ENCODE measurements around the gene CYTH1.

Gene CYTH1

DNA sequence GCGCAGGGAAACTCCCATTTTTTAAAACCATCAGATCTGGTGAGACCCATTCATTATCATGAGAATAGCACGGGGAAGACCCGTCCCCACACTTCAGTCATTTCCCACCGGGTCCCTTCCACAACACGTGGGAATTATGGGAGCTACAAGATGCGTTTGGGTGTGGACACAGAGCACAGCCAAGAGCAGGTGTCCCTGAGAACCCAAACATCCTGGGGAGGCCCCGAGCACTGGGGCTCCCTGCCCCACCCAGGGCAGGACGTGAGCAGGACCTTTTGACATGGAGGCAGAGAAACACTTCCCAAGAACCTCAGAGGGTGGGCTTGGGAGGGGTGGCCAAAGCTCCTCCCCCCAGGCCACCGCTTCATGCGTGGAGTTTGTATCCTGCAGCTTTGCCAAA, 115.0 kb downstream of the CYTH1 start:
- no peak for DNase-seq

DNA sequence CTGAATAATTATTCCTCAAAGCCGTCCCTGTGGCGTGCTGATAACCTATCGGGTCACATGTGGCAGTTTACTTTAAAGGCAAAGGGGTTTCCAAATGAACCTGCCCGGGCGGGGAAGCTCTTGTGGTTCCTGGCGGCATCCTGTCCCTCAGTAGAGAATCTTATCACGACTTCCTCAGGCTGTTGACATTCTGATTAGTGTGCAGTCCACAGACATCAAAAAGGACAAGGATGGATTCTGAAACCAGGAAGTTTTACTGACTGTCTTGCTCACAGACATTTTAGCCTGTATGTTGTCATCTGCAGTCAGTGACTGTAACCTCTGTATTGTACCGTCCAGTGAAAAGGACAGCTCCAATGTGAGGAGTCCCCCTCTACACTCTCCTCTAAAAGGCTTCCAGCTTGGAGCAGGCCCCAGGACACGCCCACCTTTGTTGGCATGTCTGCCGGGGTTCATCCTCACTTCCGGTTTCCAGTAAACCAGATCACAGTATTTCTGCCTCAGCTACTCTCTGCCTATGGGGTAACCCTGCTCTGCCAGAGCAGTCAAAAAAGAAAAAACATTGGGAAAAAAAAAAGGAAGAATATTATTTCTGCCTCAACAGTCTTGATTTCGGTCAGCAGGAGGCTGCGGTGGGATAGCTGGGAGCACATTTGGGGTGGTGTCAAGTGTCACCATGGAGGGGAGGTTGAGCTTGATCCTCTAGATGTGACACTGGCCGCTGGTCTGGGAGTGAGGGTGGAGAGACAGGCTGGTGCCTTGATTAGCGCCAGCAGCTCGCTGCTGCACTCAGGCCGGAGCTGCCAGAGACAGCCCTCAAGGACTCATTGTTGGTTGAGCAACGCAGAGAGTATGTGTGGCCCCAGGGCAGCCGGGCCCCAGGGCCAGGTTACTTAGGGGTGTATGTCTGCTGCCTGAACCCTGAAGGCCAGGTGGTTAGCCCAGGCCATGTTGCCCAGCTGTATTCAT, 115.8 kb downstream of the CYTH1 start:
- DNase-seq = no peak

DNA sequence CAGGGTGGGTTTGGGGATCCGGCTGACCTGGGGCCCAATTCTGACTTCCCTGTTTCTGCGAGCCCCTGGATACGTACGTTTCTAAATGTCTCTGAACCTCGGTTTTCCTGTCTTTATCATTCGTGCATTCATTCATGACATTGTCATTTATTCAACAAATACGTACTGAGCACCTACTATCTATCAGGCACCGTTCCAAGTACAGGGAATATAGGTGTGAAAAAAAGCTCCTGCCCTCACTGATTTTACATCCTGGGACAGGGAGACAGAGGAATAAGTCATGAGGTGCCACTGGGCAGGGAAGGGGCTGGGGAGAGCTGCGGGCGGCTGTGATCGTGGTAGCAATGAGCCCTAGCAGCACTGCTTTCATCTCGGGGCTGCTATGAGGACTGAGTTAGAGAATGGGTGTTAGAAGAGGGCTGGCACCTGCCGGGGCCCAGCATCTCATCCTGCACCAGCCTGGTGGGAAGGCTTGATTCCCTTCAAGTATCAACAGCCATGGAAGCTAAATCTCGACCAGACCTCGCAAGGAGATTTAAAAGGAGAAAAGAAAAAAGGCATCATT, 116.6 kb downstream of the CYTH1 start:
- DNase-seq = no peak

DNA sequence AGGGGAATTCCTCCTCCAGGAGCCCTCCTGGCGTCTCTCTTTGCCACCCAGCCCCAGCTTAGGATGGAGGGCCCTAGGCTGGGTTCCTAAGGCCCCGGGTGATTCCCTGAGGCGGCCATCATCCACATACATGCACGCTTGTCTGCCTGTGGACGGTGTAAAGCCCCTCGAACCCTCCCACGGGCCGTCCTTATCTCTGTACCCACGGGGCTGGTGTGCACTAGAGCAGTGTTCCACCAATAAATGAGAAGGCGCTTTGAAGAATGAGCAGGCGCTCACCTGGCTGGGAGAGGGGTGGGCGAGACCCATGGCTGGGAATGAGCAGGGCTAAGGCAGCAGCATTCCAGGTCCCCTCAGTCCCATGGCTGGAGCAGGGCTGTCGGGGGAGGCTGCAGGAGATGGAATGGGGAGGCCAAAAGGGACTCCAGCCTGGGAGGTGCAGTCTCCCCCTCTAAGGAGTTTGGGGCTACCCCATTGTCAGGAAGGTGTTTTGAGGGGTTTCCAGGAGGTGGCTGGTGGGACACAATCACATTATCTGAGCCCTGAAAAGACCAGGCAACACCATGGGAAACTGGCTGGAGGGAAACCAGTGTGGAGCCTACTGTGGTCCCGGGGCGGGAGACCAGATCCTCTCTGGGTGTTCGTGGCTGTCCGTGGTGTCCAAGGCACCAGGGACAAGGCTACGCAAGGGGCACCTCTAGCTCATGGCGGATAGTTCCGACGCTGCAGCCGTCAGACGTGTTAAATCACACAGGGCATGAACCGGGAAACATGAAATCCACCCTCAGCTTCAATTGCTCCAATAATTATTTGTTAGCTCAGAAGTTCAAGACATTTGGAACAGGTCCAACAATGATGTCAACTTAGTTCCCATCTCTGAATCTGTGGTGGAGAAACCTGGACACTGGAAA, 117.3 kb downstream of the CYTH1 start:
- no peak for DNase-seq

DNA sequence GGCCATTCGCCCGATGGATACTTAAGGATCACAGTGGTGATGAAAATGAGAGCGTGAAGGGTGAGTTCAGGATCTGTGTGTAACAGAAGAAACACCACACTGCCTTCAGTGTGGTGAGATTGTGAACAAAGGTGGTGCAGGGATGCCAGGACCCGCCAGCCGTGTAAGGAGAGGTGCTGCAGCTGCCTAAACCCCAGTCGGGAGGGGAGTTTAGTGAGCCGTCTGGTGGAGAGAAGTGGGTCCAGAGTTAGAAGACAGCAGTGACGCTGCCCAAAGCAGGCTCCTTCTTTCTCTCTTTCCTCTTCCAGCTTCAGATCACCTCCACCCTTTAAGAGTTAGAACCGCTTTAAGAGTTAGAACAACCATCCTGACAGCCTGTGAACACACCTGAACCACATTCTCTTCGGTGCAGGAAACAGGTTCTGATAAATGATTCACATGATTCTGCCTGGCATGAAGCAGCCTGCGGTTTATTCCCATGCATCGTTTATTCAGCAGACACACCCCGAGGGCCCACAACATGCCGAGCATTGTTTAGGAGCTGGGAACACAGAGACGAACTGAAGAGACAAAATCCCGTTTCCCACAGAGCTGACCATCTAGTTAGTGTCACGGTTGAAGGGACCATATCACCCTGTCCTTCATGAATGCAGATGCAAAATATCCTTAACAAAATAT, 120.8 kb downstream of the CYTH1 start:
- DNase-seq = no peak

DNA sequence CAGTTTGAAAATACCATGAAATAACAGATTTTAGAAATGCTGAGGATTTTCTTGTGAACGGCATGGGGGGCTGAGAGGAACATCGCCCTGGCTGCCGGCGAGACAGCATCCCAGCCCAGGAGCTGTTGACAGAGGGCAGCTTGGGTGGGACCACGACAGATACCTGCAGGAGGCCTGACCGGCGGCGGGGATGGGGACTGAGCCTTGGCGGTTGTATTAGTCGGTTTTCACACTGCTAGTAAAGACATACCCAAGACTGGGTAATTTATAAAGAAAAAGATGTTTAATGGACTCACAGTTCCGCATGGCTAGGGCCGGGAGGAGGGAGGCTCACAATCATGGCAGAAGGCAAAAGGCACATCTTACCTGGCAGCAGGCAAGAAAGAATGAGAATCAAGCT, 122.5 kb downstream of the CYTH1 start:
- no peak for DNase-seq

DNA sequence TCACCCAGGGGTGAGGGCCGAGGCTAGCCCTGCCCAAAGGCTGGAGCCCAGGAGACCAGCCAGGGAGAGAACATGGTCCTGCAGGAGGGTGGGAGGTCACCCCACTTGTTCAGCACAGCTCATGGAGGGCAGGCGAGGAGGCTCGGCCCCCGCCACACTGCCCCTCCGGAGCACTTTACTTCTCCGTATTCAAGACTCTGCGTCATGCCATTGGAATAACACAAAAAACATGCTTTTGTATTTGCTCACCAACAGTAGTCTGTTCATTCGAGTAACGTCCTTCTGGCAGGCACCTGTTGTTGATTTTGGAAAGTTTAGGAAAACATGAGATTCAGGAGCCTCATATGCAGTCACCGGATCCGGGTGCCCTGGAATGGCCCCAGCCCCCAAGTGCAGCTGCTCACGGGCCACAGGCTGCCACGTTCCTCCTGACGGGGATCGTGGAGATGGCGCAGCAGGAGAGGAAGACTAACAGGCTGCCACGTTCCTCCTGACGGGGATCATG, 123.7 kb downstream of the CYTH1 start:
- DNase-seq = no peak

DNA sequence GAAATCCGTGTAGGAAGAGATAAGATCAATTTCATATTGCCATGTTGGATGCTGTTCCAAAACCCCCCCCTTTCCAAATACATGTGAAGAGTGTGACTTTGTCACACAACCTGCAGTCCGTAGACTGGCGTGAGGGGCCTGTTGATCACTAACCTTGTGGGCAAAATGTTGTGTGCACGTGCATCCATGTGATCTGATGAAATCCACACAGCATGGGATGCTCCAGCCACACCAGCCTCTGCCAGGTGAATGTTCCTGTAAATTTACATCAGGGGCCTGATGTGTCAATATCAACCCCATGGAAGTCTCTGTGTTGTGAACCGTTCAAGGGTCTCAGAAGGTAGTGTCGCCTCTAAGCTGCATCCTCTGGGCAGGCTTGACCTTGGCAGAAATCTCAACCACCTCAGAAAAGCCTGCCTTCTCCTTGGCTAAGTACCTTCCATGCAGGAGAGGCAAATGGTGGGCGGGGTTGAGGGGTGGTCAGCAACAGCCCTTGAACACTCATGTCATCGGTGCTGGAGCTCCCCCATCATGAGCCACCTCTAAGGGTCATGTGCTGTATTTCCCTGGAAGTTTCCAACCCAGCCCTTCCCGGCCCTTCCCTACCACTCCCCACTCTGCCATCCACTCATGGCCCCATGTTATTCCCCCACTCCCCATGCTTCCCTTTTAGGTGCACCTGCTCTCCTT, 126.7 kb downstream of the CYTH1 start:
- no peak for DNase-seq

DNA sequence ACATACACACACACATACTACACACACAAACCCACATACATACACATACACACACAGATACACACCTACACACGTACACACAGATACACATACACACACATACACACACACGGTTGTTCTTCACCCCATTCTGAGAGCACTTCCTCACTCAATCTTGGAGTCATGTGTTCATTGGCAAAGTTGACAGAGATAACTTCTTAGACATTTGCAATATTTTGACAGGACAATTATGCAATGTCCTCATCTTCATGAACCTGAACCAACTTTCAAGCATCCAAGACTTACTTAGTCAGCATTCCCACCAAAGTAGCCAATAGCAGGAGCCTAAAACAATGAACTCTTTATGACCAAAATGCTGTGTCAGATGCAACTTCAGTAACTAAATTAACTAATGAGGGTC, 127.7 kb downstream of the CYTH1 start:
- no peak for DNase-seq

DNA sequence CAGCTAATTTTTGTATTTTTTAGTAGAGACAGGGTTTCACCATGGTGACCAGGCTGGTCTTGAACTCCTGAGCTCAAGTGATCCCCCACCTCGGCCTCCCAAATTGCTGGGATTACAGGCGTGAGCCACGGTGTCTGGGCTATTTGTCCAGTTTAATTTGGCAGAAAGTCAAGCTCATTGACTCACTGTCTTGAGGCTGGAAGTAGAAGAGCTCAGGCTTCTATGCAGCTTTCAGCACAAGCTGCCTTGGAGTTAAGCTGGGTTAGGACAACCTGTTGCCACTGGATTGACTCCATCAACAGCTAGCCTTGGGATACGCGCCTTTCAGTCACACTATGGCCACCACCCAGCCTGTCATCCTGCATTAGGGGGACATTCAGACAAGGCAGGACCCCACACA, 128.7 kb downstream of the CYTH1 start:
- no peak for DNase-seq

DNA sequence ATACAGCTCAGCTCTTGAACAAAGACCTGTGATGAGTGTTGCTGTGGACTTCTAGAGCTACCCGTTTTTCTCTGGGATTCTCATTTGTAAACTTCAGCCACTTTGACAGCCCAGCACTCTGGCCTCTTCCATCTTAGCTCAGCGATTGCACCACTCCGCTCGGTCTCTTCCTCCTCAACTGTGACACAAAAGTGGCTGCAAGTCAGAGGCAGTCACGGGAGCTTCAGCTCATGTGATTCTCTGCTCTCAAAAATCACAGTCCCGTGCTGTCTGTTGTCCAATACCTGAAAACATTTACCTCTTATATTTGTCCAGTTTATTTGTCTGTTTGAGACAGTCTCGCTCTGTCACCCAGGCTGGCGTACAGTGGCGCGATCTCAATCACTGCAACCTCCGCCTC, 129.2 kb downstream of the CYTH1 start:
- no peak for DNase-seq

DNA sequence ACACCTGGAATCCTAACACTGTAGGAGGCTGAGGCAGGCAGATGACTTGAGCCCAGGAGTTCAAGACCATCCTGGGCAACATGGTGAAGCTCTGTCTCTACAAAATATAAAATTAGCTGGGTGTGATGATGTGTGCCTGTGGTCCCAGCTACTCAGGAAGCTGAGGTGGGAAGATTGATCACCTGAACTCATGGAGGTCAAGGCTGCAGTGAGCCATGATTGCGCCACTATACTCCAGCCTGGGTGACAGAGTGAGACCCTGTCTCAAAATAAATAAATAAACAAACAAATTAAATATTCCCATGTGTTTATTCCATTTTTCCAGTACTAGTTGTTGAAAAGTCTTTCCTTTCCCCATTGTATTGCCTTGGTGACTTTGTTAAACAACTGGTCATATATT, 130.0 kb downstream of the CYTH1 start:
- DNase-seq = no peak

DNA sequence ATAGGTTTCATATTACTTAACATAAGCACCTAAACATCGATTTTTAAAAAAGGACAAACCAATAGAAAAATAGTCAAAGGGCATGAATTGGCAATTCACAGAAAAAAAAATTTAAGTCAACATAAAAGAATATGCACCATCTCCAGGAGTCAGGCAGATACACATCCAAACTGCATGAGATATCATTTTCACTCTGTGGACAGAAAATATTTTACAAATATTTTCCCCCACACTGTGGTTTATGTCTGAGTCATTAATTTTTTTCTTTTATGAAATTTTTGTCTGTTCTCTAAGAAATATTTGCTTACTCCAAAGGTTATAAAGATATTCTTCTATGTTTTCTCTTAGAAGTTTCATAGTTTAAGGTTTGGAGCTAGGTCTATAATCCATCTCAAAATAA, 130.5 kb downstream of the CYTH1 start:
- no peak for DNase-seq

DNA sequence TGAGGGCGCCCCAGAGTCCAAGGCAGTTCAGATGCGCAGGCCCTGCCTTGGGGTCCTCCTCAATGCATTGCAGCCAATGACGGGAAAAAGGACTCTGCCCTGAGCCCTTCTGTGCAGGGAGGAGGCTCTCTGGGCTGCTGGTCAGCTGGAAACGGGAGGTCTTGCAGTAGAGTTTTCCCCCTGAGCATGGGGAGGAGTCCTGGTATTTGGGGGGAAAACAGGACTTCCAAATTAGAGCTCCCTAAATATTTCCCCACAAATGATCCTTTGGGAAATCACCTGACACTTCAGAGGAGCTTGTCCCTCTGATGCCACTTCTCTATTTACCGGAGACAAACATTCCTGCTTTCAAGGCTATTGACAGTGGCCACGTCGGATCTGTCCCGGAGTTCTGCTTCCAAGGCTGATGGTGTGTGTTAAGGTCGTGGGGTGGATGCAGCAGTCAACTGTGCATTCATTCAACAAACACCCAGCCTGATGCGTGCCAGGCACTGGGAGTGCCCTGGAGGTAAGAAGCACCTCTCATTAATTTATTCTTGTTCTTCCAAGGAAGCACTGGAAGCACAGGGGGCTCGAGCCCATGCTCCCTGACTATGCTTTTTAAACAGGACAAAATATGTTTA, 131.9 kb downstream of the CYTH1 start:
- no peak for DNase-seq

DNA sequence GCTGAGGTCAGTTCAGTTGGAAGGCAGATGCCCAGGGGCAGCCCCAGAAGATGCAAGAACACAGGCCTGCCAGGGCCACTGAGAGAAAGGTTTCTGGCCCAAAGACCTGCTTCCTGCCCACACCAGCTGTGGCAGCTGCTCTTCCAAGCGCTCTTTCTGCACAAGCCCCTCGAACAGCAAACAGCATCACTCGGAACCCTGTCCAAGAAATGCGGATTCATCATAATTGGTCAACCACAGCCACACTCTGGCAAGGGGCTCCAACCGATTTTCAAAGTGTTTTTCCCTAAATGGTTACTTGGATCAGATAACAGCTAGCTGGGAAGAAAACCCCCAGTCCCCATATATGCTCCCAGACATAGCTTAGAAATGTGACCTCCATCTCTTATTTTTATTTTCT, 133.8 kb downstream of the CYTH1 start:
- DNase-seq = no peak

DNA sequence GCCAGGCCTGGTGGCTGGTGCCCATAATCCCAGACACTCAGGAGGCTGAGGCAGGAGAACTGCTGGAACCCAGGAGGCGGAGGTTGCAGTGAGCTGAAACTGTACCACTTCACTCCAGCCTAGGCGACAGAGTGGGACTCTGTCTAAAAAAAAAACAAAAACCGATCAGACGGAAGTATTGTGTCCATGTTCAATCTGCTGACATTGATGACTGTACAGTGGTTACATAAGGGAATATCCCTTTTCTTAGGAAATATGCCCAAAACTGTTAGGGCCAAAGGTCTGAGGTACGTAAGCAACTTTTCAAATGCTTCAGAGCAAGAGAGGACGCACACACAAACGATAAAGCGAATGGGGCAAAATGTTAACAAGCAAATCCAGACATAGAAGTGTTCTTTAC, 135.0 kb downstream of the CYTH1 start:
- DNase-seq = no peak

DNA sequence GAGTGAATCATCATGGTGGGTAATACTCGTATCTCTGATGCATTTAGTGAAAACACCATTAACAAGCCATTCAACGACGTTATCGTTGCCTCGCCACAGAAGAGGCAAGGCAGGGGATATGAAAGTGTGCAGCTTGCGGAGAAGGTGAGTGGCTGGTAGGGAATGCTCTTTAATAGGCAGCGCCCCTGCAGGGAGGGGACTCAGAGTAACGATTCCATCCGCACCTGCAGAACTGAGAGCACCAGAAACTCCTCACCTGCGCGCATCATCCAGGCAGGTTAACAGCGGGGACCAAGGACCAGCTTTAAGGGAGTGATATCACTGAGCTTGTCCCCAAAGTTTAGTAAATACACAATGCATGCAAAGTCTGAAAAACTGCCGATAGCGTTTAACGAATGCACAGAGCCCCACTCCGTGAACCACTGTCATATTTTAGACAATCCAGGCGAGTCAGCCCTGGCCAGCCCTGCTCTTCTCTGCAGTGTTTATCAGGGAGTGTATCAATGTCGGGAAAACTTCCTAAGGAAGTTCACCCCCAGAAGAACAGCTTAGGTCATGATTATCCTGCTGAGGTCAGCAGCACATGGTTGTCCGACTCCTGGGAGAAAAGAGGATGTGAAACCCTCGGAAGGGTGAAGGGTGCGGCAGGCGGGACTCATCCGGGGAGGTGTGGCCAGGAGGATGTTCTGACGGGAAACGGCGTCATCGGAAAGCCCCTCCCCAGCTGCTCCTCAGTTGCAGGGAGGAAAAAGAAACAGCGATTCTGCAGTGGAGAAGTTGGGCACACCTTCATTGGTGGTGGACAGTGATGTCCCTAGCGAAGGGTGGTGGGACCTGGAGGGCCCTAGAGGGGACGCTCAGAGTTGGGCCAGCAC, 136.4 kb downstream of the CYTH1 start:
- no peak for DNase-seq

DNA sequence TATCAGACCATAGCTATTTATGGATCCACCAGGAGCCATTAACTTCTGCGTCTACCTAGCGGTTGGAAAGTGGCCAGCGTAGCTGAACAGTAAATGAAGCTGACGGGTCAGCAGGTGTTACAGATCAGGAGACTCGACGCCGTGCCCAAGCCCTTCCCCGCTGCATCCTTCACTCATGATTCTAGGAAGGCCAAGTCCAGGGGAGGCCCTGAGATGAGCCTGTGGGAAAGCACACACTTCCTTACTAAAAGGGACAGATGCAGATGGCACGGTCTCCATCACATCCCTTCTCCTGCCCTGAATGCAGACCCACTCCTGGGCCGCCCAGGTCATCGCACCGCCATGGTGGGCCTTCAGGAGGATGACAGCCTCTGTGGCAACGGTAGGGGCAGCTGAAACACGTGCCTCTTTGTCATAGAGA, 137.1 kb downstream of the CYTH1 start:
- DNase-seq = no peak

DNA sequence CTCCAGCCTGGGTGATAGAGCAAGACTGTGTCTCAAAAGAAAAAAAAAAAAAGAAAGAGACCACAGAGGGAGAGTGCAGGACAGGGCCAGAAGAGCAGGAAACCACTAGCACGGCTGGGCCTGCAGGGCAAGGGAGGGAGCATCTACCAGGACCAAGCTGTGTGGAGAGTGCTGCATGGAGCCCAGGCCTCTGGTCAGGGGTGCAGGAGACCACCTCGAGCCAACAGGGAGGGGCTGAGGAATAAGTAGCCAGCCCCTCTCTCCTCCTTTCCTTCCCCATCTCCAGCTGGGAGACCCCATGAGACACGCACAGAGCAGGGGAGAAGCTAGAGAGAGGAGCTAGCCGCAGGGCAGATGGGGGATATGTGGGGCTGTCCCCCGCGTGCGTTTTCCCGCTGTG, 137.8 kb downstream of the CYTH1 start:
- DNase-seq = no peak

DNA sequence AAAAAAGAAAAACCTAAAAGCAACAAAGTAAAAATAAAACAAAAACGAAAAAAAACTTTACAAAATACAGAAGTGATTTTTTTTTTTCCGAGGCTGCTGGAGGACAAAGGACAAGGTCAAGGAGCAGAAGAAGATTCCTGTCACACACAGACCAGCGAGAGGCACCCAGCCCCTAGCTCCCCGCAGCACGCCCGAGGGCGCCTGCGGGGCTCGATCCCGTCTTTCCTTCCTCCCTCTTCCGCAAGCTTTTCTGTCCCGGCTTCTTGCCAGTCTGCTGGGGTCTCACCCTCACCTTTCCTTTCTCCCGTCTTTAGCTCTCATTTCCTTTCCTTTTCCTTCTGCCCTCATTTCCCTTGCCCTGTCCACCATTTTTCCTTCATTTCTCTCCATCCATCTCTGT, 138.7 kb downstream of the CYTH1 start:
- DNase-seq = no peak

DNA sequence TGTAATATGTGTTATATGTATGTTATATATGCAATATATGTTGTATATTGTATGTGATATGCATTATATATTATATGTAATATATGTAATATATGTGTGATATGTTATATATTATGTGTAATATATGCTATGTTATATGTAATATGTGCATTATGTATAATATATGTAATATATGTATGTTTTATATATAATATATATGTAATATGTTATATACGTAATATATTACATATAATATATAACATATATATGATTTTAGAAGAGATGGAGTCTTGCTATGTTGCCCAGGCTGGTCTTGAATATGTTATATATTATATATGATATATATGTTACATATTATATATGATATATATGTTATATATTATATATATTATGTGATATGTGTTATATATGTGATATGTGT, 139.4 kb downstream of the CYTH1 start:
- no peak for DNase-seq
